OCI-LY3 (cell line): ENCODE results near the gene TECPR2.

Experiments
- CTCF ChIP-seq: fragments of 200-600, 300-600 bp; sonication (generic); IDR thresholded peaks from 2 replicates; pipeline ENCODE4 v1.5.1; 2014; ENCODE audit warnings: antibody characterized with exemption, low read length, low read depth
- EZH2phosphoT487 ChIP-seq: fragments of 200-600 bp; shearing (Covaris generic); IDR thresholded peaks from 2 replicates; pipeline ENCODE4 v1.6.1; 2018; ENCODE audit warnings: antibody characterized with exemption, mixed run types, low read depth

- TF ChIP-seq CTCF = no peak
- TF ChIP-seq EZH2phosphoT487 = no peak
Observed at GRCh38 chr14:102320033-102320660, 42.6 kb upstream of the TECPR2 start.
